GM12873 (cell line): ENCODE measurements around the gene CAMTA1.

Experiments
- TF ChIP-seq, protein P1 (sequence below): IDR thresholded peaks from 2 replicates; pipeline ENCODE4 v1.5.1; 2012; ENCODE audit warnings: low read depth, mild to moderate bottlenecking, moderate library complexity, low read length, control low read depth; ENCODE audit not compliant: insufficient read depth; ENCODE audit errors: missing control alignments

The CAMTA1 gene

DNA sequence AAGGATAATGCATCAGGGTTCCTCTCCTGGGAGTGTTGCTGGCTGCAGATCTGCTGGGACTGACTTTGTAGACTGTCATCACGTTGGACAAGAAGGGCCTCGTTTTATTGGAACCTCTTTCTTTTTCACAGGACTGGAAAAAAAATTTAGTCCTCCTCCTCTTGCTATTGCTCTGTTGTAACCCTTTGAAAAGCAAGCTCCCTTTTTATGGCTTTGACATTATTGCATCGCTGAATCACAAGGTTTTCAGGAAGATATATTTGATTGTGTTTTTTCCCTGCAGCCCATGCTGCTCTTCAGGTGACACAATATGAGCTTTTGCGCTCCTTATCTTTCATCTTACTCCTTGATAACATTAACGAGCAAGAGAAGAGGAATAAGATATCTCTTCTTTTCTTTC lies 290.9 kb downstream of the CAMTA1 start:
- TF ChIP-seq, protein P1, sequence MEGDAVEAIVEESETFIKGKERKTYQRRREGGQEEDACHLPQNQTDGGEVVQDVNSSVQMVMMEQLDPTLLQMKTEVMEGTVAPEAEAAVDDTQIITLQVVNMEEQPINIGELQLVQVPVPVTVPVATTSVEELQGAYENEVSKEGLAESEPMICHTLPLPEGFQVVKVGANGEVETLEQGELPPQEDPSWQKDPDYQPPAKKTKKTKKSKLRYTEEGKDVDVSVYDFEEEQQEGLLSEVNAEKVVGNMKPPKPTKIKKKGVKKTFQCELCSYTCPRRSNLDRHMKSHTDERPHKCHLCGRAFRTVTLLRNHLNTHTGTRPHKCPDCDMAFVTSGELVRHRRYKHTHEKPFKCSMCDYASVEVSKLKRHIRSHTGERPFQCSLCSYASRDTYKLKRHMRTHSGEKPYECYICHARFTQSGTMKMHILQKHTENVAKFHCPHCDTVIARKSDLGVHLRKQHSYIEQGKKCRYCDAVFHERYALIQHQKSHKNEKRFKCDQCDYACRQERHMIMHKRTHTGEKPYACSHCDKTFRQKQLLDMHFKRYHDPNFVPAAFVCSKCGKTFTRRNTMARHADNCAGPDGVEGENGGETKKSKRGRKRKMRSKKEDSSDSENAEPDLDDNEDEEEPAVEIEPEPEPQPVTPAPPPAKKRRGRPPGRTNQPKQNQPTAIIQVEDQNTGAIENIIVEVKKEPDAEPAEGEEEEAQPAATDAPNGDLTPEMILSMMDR: no peak

- TF ChIP-seq, protein P1: no peak
Measured at GRCh38 chr1:7076572-7076971, 291.3 kb downstream of the CAMTA1 start.

DNA sequence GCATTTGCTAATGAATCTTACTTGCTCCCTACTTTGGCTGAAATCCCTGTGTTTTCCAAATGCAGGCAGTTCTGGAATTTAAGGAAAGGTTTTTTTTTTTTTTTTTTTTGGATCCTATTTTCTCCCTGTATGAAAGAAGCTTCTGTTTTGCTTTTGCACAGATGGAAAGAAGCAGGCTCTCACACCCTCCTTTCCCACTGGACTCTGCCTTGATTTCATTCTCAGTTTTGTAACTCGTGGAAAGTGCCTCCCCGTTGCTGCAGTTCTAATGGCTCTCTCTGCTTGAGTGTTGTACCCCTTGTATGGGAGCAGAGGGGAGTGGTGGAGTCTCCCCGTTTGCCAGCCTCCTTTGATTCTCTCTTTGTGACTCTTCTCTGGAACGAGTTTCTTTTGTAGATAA lies 291.9 kb downstream of the CAMTA1 start:
- TF ChIP-seq, protein P1: no peak

DNA sequence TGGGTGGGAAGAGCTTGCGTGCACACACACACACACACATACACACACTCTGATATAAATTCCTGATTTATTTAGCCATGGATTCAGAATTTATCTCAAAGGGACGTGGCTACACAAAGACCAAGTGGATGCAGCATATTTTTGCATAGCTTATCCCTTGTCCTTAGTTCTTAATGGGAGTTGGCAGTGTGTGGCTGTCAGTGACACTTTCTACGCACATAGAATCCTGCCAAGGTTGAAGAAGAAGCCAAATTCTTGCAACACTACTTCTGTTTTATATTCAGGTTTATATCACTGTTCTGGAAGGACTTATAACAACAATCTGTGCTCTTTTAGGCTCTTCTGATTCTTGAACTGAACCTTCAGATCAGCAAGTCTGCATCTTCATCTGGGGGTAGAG lies 292.7 kb downstream of the CAMTA1 start:
- TF ChIP-seq, protein P1: no peak

- TF ChIP-seq, protein P1: no peak
Measured at GRCh38 chr1:7079637-7080036, 294.4 kb downstream of the CAMTA1 start.

DNA sequence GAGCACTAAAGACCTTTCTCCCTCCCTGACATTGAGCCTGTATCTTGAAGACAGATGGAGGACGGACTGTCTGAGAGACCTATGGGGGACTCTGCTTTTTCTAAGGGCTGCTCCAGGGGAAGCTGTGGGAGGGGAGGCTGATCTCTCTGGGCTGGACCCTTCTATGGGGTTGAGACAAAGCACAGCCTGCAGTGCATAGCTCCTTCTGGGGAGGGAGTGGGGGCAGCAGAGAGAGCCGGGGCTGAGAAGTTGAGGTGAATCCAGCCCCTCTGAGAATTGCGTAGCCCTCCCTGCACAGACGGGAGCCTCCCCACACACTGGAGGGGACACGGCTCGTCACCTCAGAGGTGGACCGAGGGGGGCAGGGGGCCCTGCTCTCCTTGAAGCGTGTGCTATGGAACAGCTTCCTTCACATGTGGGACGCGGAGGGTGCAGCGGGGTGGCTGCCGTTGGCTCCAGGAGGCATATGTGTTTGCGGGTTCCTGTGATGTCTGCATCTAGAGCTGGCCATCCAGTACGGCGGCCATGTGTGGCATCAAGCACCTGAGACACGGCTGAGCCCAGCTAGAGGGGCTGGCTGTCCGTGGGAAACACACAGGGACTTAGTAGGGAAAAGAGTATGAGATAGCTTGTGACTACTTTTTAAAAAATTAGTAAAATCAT lies 299.1 kb downstream of the CAMTA1 start:
- TF ChIP-seq, protein P1: no peak

DNA sequence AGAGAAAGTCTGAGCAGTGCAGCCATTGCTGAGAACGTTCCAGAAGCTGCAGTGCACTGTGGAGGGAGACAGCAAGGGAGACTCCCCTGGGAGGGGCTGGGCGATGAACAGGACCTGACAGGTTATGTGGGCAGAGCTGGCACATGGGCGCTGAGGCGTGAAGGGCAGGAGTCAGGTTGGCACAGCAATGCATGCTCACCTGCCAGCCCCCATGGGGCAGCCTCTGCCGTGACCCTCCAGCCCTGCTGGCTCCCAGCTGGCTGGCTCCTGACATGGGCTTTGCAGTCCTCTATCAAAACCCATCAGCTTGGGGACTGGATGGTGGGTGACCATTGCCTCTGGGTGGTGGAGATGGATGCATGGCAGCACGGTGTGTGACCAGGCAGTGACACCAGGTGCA lies 300.3 kb downstream of the CAMTA1 start:
- TF ChIP-seq, protein P1: no peak
